Measurements from ENCODE around the gene ZNF648. TPM values are rescaled to one million over a fixed set of nuclear protein-coding genes. Genes with fewer than 3 reads are reported as not detected.
A peak's percentile ranks its signal among the peaks of the same experiment; 100 is the strongest.

The ZNF648 gene
- total RNA-seq, 1 donor from 2014 or later: not detected

GRCh38 chr1:182086620-182087019 lies 25.1 kb upstream of the ZNF648 start:
- H3K4me3 ChIP-seq (ENCODE audit: low read depth, low read length): no peak overlapping the region
- no peak for TF ChIP-seq CTCF (conservative IDR thresholded peaks at IDR 0.05; ENCODE audit: low read depth, low read length)
- DNase-seq (ENCODE audit: low read depth): no peak

GRCh38 chr1:182086136-182086535 lies 24.6 kb upstream of the ZNF648 start:
- no peak overlapping the region for H3K4me3 ChIP-seq (ENCODE audit: low read depth, low read length)
- no peak for DNase-seq (ENCODE audit: low read depth)
- TF ChIP-seq CTCF (conservative IDR thresholded peaks at IDR 0.05; ENCODE audit: low read depth, low read length): no peak

GRCh38 chr1:182085726-182086125 lies 24.2 kb upstream of the ZNF648 start:
- no peak for DNase-seq (ENCODE audit: low read depth)
- no peak overlapping the region for H3K4me3 ChIP-seq (ENCODE audit: low read depth, low read length)
- TF ChIP-seq CTCF (conservative IDR thresholded peaks at IDR 0.05; ENCODE audit: low read depth, low read length): no peak

- peak; percentile 85 for TF ChIP-seq CTCF (conservative IDR thresholded peaks at IDR 0.05; ENCODE audit: low read depth, low read length)
- H3K4me3 ChIP-seq (ENCODE audit: low read depth, low read length): no peak overlapping the region
- no peak for DNase-seq (ENCODE audit: low read depth)
These were observed 23.2 kb upstream of the ZNF648 start for GRCh38 chr1:182084487-182085316.

- DNase-seq (ENCODE audit: low read depth): no peak
- no peak for TF ChIP-seq CTCF (conservative IDR thresholded peaks at IDR 0.05; ENCODE audit: low read depth, low read length)
- no peak overlapping the region for H3K4me3 ChIP-seq (ENCODE audit: low read depth, low read length)
These were observed 22.5 kb upstream of the ZNF648 start for GRCh38 chr1:182083851-182084486.

GRCh38 chr1:182080955-182081582 lies 19.6 kb upstream of the ZNF648 start:
- DNase-seq (ENCODE audit: low read depth): no peak
- no peak overlapping the region for H3K4me3 ChIP-seq (ENCODE audit: low read depth, low read length)
- TF ChIP-seq CTCF (conservative IDR thresholded peaks at IDR 0.05; ENCODE audit: low read depth, low read length): peak; percentile 78

Measured in epithelial cell of proximal tubule (primary cell).